Endothelial cell of umbilical vein (primary cell): Measurements from ENCODE around the gene SESTD1.

Experiments used
- CTCF ChIP-seq, 2 donors: IDR thresholded peaks; 1 replicate in 1 of 2; 2 replicates in 1 of 2; pipeline ENCODE4 v1.5.1; 2011; ENCODE audit warnings: low read length in 2 of 2, mild to moderate bottlenecking in 2 of 2, moderate library complexity in 2 of 2, control low read depth in 1 of 2, inconsistent platforms in 1 of 2, low read depth in 1 of 2; ENCODE audit not compliant: insufficient read depth in 1 of 2; ENCODE audit errors: extremely low read depth in 1 of 2
- EZH2 ChIP-seq: IDR thresholded peaks from 2 replicates; pipeline ENCODE4 v1.6.1; 2012; ENCODE audit warnings: borderline replicate concordance, low read depth, mild to moderate bottlenecking, moderate library complexity, low read length, inconsistent platforms; ENCODE audit not compliant: severe bottlenecking
- JUN ChIP-seq: IDR thresholded peaks from 2 replicates; pipeline ENCODE4 v1.6.1; 2011; ENCODE audit warnings: borderline replicate concordance, low read depth; ENCODE audit not compliant: insufficient read length, insufficient read depth
- MAX ChIP-seq: IDR thresholded peaks from 2 replicates; pipeline ENCODE4 v1.6.1; 2011; ENCODE audit not compliant: insufficient read depth, insufficient read length
- POLR2A ChIP-seq: IDR thresholded peaks from 2 replicates; pipeline ENCODE4 v1.6.1; 2012; ENCODE audit warnings: low read depth, mild to moderate bottlenecking, control low read depth, low read length
- POLR2AphosphoS5 ChIP-seq: IDR thresholded peaks from 2 replicates; pipeline ENCODE4 v1.6.1; 2012; ENCODE audit warnings: low read depth, mild to moderate bottlenecking, control low read depth, low read length, moderate library complexity; ENCODE audit not compliant: insufficient read depth

GRCh38 chr2:179174240-179174639, 90.4 kb downstream of the SESTD1 start:
- TF ChIP-seq EZH2 (no peak), CTCF (IDR thresholded peaks at IDR 0.05; ENCODE audit: extremely low read depth in 1 of 2, insufficient read depth in 1 of 2, low read depth in 1 of 2, low read length in 2 of 2) (no peak), POLR2AphosphoS5 (no peak), MAX (no peak), POLR2A (no peak), JUN (no peak)
